ENCODE data around the gene CDHR3. TPM values are rescaled to one million over a fixed set of nuclear protein-coding genes. Genes with fewer than 3 reads are reported as not detected.

CDHR3 gene
- total and polyA plus RNA-seq, 4 experiments from 2014 or later: 1.3 to 12.1 (median 6.7) TPM

- Histone ChIP-seq H3K27ac (ENCODE audit: low read depth, low read length) (peak overlapping the region; percentile 52), H3K4me3 (ENCODE audit: low read length in 2 of 2) (peak overlapping the region in 1 of 2 donors; percentile 49), H3K9me3 (ENCODE audit: control insufficient read depth in 1 of 2, low read length in 2 of 2) (no peaks in the 10 kb centered on the region), H3K4me1 (ENCODE audit: insufficient read depth, low read length) (peaks cover 43% of the 10 kb centered on the region), H3K36me3 (ENCODE audit: insufficient read depth, low read length) (no peaks in the 10 kb centered on the region), H3K27me3 (ENCODE audit: insufficient read depth, low read length) (no peaks in the 10 kb centered on the region)
- peak overlapping the region; percentile 86 to 95 (median 94) for H3K27ac Mint-ChIP-seq
- no peaks in the 10 kb centered on the region for H3K27me3 Mint-ChIP-seq
- ChIA-PET CTCF (ENCODE audit: partially characterized antibody) (interaction anchor here (0.6 to 5.2 kb wide), 19 partner anchors 9 to 540 kb away, joined by 3 to 50 read pairs (median 5); partner anchors contain the start of gene SYPL1), POLR2A (ENCODE audit: partially characterized antibody) (interaction anchor here (0.8 to 4.8 kb wide), 22 partner anchors 10 to 1097 kb away, joined by 3 to 142 read pairs (median 7); partner anchors contain the start of genes HBP1, KMT2E, NAMPT and RINT1)
- no peaks in the 10 kb centered on the region for H3K9me3 Mint-ChIP-seq
- H3K4me3 Mint-ChIP-seq: peak overlapping the region; percentile 73 to 86 (median 82)
- peaks cover 28 to 62% (median 42%) of the 10 kb centered on the region in 4 donors for H3K4me1 Mint-ChIP-seq
- DNase-seq: peak; percentile 54 to 69 (median 63)
- intact Hi-C loops (cut with micrococcal nuclease): loop anchor here (1.0 kb wide), 2 partner anchors 14 to 40 kb away; no protein-coding TSS in a partner anchor
- H3K36me3 Mint-ChIP-seq: no peaks in the 10 kb centered on the region
These were observed 108.4 kb downstream of the CDHR3 start for GRCh38 chr7:106071356-106071998.

GRCh38 chr7:106071999-106072714, 109.1 kb downstream of the CDHR3 start:
- no peaks in the 10 kb centered on the region for H3K27me3 ChIP-seq (ENCODE audit: insufficient read depth, low read length)
- Mint-ChIP-seq H3K9me3 (no peaks in the 10 kb centered on the region), H3K27me3 (no peaks in the 10 kb centered on the region), H3K4me3 (peak overlapping the region in 7 of 8 donors; percentile 73 to 86 (median 82)), H3K4me1 (peaks cover 29 to 65% (median 46%) of the 10 kb centered on the region in 4 donors), H3K27ac (peak overlapping the region; percentile 86 to 95 (median 94)), H3K36me3 (no peaks in the 10 kb centered on the region)
- no peaks in the 10 kb centered on the region for H3K9me3 ChIP-seq (ENCODE audit: control insufficient read depth in 1 of 2, low read length in 2 of 2)
- H3K27ac ChIP-seq (ENCODE audit: low read depth, low read length): peak overlapping the region; percentile 52
- H3K36me3 ChIP-seq (ENCODE audit: insufficient read depth, low read length): no peaks in the 10 kb centered on the region
- peaks cover 43% of the 10 kb centered on the region for H3K4me1 ChIP-seq (ENCODE audit: insufficient read depth, low read length)
- H3K4me3 ChIP-seq (ENCODE audit: low read length in 2 of 2): peak overlapping the region in 1 of 2 donors; percentile 49
- CTCF ChIA-PET (ENCODE audit: partially characterized antibody): interaction anchor here (0.6 to 5.2 kb wide), 17 partner anchors 9 to 541 kb away, joined by 3 to 50 read pairs (median 5); partner anchors contain the start of gene SYPL1
- no peak for DNase-seq
- POLR2A ChIA-PET (ENCODE audit: partially characterized antibody): interaction anchor here (0.8 to 4.8 kb wide), 21 partner anchors 9 to 1088 kb away, joined by 3 to 142 read pairs (median 7); partner anchors contain the start of genes KMT2E, NAMPT, RINT1 and SYPL1
- intact Hi-C loops (cut with micrococcal nuclease): loop anchor here (1.0 kb wide), 2 partner anchors 15 to 39 kb away; no protein-coding TSS in a partner anchor

GRCh38 chr7:106072715-106073091, 109.6 kb downstream of the CDHR3 start:
- H3K27ac Mint-ChIP-seq: peak overlapping the region in 6 of 7 donors; percentile 86 to 95 (median 94)
- H3K9me3 Mint-ChIP-seq: no peaks in the 10 kb centered on the region
- Histone ChIP-seq H3K4me1 (ENCODE audit: insufficient read depth, low read length) (peaks cover 43% of the 10 kb centered on the region), H3K27ac (ENCODE audit: low read depth, low read length) (no peak overlapping the region), H3K9me3 (ENCODE audit: control insufficient read depth in 1 of 2, low read length in 2 of 2) (no peaks in the 10 kb centered on the region), H3K27me3 (ENCODE audit: insufficient read depth, low read length) (no peaks in the 10 kb centered on the region), H3K4me3 (ENCODE audit: low read length in 2 of 2) (no peak overlapping the region), H3K36me3 (ENCODE audit: insufficient read depth, low read length) (no peaks in the 10 kb centered on the region)
- intact Hi-C loops (cut with micrococcal nuclease): no loop called here
- H3K27me3 Mint-ChIP-seq: no peaks in the 10 kb centered on the region
- H3K4me1 Mint-ChIP-seq: peaks cover 30 to 68% (median 49%) of the 10 kb centered on the region in 4 donors
- H3K36me3 Mint-ChIP-seq: no peaks in the 10 kb centered on the region
- no peak overlapping the region for H3K4me3 Mint-ChIP-seq
- ChIA-PET CTCF (ENCODE audit: partially characterized antibody) (interaction anchor here (1.1 to 5.2 kb wide), 13 partner anchors 8 to 541 kb away, joined by 3 to 50 read pairs (median 5); partner anchors contain the start of gene SYPL1), POLR2A (ENCODE audit: partially characterized antibody) (interaction anchor here (1.1 to 4.8 kb wide), 7 partner anchors 9 to 381 kb away, joined by 4 to 142 read pairs (median 12); partner anchors contain the start of genes NAMPT and SYPL1)
- DNase-seq: no peak

- Histone ChIP-seq H3K4me1 (ENCODE audit: insufficient read depth, low read length) (peaks cover 43% of the 10 kb centered on the region), H3K27me3 (ENCODE audit: insufficient read depth, low read length) (no peaks in the 10 kb centered on the region), H3K4me3 (ENCODE audit: low read length in 2 of 2) (no peak overlapping the region), H3K27ac (ENCODE audit: low read depth, low read length) (no peak overlapping the region), H3K9me3 (ENCODE audit: control insufficient read depth in 1 of 2, low read length in 2 of 2) (no peaks in the 10 kb centered on the region), H3K36me3 (ENCODE audit: insufficient read depth, low read length) (no peaks in the 10 kb centered on the region)
- H3K9me3 Mint-ChIP-seq: no peaks in the 10 kb centered on the region
- DNase-seq: no peak
- peaks cover 30 to 67% (median 47%) of the 10 kb centered on the region in 4 donors for H3K4me1 Mint-ChIP-seq
- CTCF ChIA-PET (ENCODE audit: partially characterized antibody): interaction anchor here (1.2 to 5.2 kb wide), 5 partner anchors 16 to 389 kb away, joined by 3 to 50 read pairs (median 15); no protein-coding TSS in a partner anchor
- no peaks in the 10 kb centered on the region for H3K36me3 Mint-ChIP-seq
- H3K4me3 Mint-ChIP-seq: no peak overlapping the region
- H3K27me3 Mint-ChIP-seq: no peaks in the 10 kb centered on the region
- peak overlapping the region in 6 of 7 donors; percentile 18 to 93 (median 76) for H3K27ac Mint-ChIP-seq
- intact Hi-C loops (cut with micrococcal nuclease): no loop called here
- POLR2A ChIA-PET (ENCODE audit: partially characterized antibody): interaction anchor here (4.8 kb wide), 1 partner anchor 39 kb away, joined by 142 read pairs; the partner anchor contains the start of gene SYPL1
These were observed 110.6 kb downstream of the CDHR3 start for GRCh38 chr7:106073701-106074100.

GRCh38 chr7:106074257-106074656, 111.2 kb downstream of the CDHR3 start:
- ChIA-PET POLR2A (ENCODE audit: partially characterized antibody) (interaction anchor here (0.9 kb wide), 1 partner anchor 20 kb away, joined by 3 read pairs; no protein-coding TSS in a partner anchor), CTCF (ENCODE audit: partially characterized antibody) (interaction anchor here (1.2 to 5.2 kb wide), 3 partner anchors 16 to 80 kb away, joined by 3 to 50 read pairs (median 43); no protein-coding TSS in a partner anchor)
- DNase-seq: no peak
- Histone ChIP-seq H3K27me3 (ENCODE audit: insufficient read depth, low read length) (no peaks in the 10 kb centered on the region), H3K4me1 (ENCODE audit: insufficient read depth, low read length) (peaks cover 43% of the 10 kb centered on the region), H3K9me3 (ENCODE audit: control insufficient read depth in 1 of 2, low read length in 2 of 2) (no peaks in the 10 kb centered on the region), H3K27ac (ENCODE audit: low read depth, low read length) (no peak overlapping the region), H3K4me3 (ENCODE audit: low read length in 2 of 2) (no peak overlapping the region), H3K36me3 (ENCODE audit: insufficient read depth, low read length) (no peaks in the 10 kb centered on the region)
- peaks cover 30 to 66% (median 44%) of the 10 kb centered on the region in 4 donors for H3K4me1 Mint-ChIP-seq
- H3K36me3 Mint-ChIP-seq: no peaks in the 10 kb centered on the region
- H3K9me3 Mint-ChIP-seq: no peaks in the 10 kb centered on the region
- H3K27ac Mint-ChIP-seq: peak overlapping the region in 4 of 7 donors; percentile 42 to 79 (median 61)
- no peaks in the 10 kb centered on the region for H3K27me3 Mint-ChIP-seq
- intact Hi-C loops (cut with micrococcal nuclease): no loop called here
- no peak overlapping the region for H3K4me3 Mint-ChIP-seq

DNA sequence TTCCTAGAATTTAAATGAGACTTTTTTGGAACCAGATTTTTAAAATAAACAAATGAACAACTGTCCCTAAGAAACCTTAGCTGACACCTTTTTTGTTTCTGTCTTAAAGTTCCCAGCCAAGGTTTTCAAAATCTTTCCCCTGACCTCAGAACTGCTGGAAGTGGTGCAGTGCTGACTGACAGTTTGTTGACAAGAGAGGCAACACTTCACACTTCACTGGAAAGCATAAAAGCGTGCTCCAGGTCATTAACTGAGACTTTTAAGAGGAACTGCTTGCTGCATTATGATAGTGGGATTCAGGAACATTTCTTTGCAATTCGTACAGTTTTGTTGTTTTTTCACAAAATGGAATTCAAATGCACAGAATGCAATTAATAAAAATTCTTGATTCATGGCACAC, 112.9 kb downstream of the CDHR3 start:
- H3K4me3 ChIP-seq (ENCODE audit: low read length in 2 of 2): no peak overlapping the region
- no peak overlapping the region for H3K4me3 Mint-ChIP-seq
- H3K9me3 Mint-ChIP-seq: no peaks in the 10 kb centered on the region
- H3K36me3 Mint-ChIP-seq: no peaks in the 10 kb centered on the region
- H3K4me1 Mint-ChIP-seq: peaks cover 25 to 52% (median 35%) of the 10 kb centered on the region in 4 donors
- no peaks in the 10 kb centered on the region for H3K27me3 ChIP-seq (ENCODE audit: insufficient read depth, low read length)
- DNase-seq: no peak
- no peaks in the 10 kb centered on the region for H3K9me3 ChIP-seq (ENCODE audit: control insufficient read depth in 1 of 2, low read length in 2 of 2)
- POLR2A ChIA-PET (ENCODE audit: partially characterized antibody): no interaction called here
- H3K4me1 ChIP-seq (ENCODE audit: insufficient read depth, low read length): peaks cover 32% of the 10 kb centered on the region
- H3K27ac Mint-ChIP-seq: no peak overlapping the region
- H3K27me3 Mint-ChIP-seq: no peaks in the 10 kb centered on the region
- no peaks in the 10 kb centered on the region for H3K36me3 ChIP-seq (ENCODE audit: insufficient read depth, low read length)
- CTCF ChIA-PET (ENCODE audit: partially characterized antibody): interaction anchor here (1.9 kb wide), 1 partner anchor 77 kb away, joined by 7 read pairs; no protein-coding TSS in a partner anchor
- no peak overlapping the region for H3K27ac ChIP-seq (ENCODE audit: low read depth, low read length)
- intact Hi-C loops (cut with micrococcal nuclease): no loop called here

Data from CD4-positive, alpha-beta memory T cell (primary cell).